Activated CD8-positive, alpha-beta memory T cell treated with anti-CD3 and anti-CD28 coated beads, Interleukin-2, amount 50 U/mL, for 48 hours (primary cell): ENCODE measurements around the gene CCL27.

Experiments
- DNase-seq: peaks from one replicate; pipeline ENCODE4 v3.0.0-alpha.2; 2020

Gene CCL27

DNA sequence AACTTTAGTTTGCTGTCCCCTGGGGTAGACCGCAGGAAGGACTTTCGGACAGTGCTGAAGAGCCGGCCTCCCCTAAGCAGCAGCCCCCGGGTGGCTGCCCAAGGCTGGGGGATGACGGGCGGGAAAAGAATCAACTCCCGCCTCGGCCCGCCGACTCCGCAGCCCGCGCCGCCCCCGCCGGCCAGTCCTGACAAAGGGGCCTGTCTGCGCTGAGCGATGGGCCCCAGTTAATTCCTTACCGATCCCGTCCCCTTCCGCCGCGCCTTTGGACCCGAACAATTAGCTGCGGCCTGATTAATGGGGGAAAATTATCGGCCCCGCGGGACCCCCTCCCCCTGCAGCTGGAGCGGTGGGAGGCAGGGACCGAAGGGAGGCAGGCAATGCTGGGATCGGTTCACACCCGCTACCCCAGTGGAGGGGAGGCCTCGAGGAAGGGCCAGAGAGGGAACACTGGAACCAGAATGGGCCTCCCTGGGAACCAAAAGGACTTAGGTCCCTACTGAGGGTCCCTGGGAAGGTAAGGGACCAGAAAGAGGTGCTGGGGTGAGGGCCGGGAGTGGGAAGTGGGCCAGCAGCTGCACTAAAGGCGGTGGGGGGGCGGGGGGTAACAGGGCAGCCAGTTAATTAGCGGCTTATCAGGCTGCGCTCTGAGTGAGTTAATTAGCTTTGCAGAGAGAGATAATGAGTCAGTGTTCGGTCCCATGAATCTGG lies 37.8 kb downstream of the CCL27 start:
- no peak for DNase-seq

DNA sequence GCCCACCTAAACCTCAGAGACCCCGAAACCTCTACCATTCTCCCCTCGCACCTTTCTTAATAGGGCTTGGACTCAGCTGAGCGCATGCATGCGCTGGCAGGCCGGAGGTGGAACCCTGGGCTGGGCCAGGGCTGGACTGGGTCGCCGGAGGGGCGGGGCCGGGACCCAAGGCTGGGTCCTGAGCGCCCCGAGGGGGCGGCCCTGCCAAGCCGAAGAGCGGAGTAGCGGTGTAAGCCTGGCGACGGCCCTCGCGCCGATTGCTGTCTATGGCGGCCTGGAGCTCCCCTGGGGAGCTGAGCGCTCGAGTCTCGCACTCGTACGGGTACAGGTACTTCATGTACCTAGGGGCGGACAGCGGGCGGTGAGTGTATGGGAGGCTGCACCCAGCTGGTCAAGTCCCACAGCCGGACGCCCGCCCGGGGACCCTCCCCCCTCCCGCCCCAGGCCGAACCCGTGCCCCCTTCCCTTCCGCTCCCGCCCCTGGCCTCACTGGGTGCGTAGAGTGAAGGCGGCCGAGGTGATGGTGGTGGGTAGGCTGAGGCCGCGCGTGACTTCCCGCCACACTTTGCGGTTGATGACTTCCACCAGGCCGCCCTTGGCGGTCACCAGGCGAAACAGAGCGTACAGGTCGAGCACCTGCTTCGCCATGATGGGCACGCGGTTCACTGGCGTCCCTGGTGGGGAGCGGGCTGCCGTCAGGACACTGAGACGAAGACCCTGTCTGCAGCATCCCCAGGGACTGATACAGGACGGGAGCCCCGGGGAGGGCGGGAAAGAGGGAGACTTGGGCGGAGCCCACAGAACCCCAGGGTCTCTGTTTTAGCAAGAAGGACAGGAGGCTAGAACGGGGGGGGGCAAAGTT lies 38.9 kb downstream of the CCL27 start:
- no peak for DNase-seq

GRCh38 chr9:34620061-34620994 lies 42.1 kb downstream of the CCL27 start, which contains the start of gene DCTN3:
Gene DCTN3 (minus strand): TSS chr9:34620495. CDS start chr9:34620464, 31 bp downstream.
- peak; percentile 89 for DNase-seq

GRCh38 chr9:34615132-34615531 lies 47.3 kb downstream of the CCL27 start:
- DNase-seq, result no peak

DNA sequence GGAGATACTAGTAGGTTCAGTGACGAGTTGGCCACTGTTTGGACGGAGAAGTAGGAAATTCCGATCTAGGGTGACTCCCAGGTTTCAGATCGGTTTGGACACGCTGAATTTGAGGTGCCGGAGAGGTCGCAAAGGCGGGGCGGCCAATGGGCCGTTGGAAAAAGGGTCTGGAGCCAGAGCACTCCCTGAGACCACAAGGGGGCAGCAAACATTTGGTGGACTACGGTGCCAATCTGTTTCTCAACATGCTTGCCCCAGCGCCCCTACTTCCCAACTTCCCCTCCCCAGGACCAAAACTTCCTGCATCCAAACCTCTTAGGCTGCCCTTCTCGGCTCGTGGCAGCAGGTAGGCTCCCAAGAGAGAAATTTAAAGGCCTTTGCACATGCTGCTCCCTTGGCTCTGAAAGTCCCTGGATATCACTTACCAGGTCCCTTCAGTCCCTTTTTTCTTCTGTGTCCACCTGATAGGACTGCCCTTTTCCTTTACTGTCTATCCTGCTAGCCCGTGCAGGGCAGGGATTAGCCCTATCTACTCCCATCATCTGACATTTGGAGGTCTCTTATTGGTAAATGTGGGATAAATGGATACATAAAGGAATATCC lies 49.6 kb downstream of the CCL27 start:
- peak; percentile 84 for DNase-seq
